ENCODE results near the gene PNCK. TPM values are rescaled to one million over a fixed set of nuclear protein-coding genes. Genes with fewer than 3 reads are reported as not detected.

PNCK gene
- total and polyA plus RNA-seq, 2 experiments from 2014 or later: 3.5 to 11.9 TPM

DNA sequence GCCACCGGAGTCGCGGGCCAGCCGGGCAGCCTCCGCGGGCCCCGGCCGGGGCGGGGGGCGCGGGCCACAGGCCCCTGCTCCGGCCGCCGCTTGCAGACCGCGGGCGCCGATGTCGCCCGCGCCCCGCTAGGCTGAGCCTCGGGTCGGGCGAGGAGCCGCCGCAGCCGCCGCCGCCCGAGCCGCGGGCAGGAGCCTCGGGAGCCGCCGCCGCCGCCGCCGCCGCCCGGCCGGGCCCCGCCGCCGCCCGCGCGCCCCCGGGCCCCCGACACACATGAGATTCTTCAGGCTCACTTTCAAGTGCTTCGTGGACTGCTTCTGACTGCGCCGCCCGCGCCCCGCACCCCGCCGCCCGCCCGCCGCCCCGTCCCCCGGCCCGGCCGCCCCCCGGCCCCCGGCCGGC lies 14.5 kb upstream of the PNCK start:
- TF ChIP-seq, protein P1, sequence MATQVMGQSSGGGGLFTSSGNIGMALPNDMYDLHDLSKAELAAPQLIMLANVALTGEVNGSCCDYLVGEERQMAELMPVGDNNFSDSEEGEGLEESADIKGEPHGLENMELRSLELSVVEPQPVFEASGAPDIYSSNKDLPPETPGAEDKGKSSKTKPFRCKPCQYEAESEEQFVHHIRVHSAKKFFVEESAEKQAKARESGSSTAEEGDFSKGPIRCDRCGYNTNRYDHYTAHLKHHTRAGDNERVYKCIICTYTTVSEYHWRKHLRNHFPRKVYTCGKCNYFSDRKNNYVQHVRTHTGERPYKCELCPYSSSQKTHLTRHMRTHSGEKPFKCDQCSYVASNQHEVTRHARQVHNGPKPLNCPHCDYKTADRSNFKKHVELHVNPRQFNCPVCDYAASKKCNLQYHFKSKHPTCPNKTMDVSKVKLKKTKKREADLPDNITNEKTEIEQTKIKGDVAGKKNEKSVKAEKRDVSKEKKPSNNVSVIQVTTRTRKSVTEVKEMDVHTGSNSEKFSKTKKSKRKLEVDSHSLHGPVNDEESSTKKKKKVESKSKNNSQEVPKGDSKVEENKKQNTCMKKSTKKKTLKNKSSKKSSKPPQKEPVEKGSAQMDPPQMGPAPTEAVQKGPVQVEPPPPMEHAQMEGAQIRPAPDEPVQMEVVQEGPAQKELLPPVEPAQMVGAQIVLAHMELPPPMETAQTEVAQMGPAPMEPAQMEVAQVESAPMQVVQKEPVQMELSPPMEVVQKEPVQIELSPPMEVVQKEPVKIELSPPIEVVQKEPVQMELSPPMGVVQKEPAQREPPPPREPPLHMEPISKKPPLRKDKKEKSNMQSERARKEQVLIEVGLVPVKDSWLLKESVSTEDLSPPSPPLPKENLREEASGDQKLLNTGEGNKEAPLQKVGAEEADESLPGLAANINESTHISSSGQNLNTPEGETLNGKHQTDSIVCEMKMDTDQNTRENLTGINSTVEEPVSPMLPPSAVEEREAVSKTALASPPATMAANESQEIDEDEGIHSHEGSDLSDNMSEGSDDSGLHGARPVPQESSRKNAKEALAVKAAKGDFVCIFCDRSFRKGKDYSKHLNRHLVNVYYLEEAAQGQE (IDR thresholded peaks at IDR 0.05; ENCODE audit: unreplicated experiment): no peak
- no peaks in the 10 kb centered on the region for H3K79me2 ChIP-seq (replicated peaks; ENCODE audit: insufficient read depth)
- peaks cover 7% of the 10 kb centered on the region for H3K27me3 Mint-ChIP-seq (ENCODE audit: insufficient read depth, low read depth, poor library complexity)

DNA sequence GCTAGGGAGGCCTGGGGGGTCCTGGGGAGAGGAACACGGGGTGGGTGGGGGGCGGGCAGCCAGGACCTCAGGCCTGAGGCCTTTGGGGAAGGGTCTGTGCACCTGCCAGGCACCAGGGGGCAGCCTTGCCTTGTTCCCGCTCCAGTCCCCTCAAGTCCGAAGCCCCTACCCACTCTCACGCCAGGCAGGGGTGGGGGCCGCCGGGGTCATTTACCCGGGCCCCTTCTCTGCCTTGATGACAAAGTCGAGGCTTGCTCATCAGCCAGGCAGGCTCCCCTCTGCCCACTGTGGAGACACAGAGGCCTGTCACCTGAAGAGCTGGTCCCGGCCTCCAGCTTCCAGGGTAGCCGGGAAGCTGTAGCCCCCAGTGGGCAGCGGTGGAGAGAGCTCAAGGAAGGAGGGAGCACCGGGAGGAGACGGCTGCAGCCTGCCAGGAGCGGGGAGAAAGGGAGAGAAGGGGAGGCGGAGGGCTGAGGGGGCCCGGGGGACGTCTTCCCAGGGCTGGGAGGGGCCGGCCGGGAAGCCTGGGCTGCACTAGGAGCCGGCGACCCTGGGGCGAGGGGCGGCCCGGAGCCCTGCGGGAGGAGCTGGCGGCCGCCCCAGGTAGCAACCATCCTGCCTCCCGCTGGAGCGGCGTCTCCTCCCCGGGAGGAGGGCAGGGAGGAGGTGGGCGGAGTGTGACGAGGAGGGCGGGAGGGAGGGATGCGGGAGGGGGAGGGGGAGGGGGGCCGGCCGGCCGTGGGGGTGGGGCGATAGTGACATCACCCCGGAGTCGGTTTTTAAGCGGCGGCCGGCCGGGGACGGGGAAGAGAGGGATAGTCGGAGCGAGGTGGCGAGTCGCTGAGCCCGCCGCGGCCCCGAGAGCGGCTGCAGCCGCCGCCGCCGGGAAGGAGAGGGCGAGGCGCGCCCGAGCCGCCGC lies 13.8 kb upstream of the PNCK start, which contains the start of gene SLC6A8:
SLC6A8 (plus strand) TSS at position 806 of the 919 bp plus-strand sequence. CDS start 649 bp downstream, outside the sequence.
- ATAC-seq (peak; percentile 27), DNase-seq (ENCODE audit: low spot score) (peak; percentile 60)
- H3K79me2 ChIP-seq (replicated peaks; ENCODE audit: insufficient read depth): no peaks in the 10 kb centered on the region
- peak within 1 kb of the TSS; percentile 69 for H3K4me2 ChIP-seq
- H2AFZ ChIP-seq: no peak within 1 kb of the TSS
- Mint-ChIP-seq H3K4me1 (peaks cover 16% of the 10 kb centered on the region), H3K4me3 (peak within 1 kb of the TSS; percentile 59), H3K9me3 (peaks cover 16% of the 10 kb centered on the region), H3K36me3 (ENCODE audit: low read depth) (peaks cover 15% of the 10 kb centered on the region; the same call in 2 of the 3 replicates), H3K27ac (peak within 1 kb of the TSS; percentile 67; the same call in 1 of the 2 replicates), H3K27me3 (ENCODE audit: insufficient read depth, low read depth, poor library complexity) (peaks cover 7% of the 10 kb centered on the region)
- H3F3A ChIP-seq (replicated peaks; ENCODE audit: low read depth): no peaks in the 10 kb centered on the region
- TF ChIP-seq, protein P2, sequence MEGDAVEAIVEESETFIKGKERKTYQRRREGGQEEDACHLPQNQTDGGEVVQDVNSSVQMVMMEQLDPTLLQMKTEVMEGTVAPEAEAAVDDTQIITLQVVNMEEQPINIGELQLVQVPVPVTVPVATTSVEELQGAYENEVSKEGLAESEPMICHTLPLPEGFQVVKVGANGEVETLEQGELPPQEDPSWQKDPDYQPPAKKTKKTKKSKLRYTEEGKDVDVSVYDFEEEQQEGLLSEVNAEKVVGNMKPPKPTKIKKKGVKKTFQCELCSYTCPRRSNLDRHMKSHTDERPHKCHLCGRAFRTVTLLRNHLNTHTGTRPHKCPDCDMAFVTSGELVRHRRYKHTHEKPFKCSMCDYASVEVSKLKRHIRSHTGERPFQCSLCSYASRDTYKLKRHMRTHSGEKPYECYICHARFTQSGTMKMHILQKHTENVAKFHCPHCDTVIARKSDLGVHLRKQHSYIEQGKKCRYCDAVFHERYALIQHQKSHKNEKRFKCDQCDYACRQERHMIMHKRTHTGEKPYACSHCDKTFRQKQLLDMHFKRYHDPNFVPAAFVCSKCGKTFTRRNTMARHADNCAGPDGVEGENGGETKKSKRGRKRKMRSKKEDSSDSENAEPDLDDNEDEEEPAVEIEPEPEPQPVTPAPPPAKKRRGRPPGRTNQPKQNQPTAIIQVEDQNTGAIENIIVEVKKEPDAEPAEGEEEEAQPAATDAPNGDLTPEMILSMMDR (conservative IDR thresholded peaks at IDR 0.05; ENCODE audit: low read depth in 2 of 2): peak; percentile 19 to 65
- TF ChIP-seq EZH2phosphoT487 (IDR thresholded peaks at IDR 0.05; ENCODE audit: unreplicated experiment) (no peak), POLR2AphosphoS5 (IDR thresholded peaks at IDR 0.05; ENCODE audit: low read depth) (peak; percentile 55; the same call in 1 of the 2 replicates)
- H3K4me3 ChIP-seq: peak within 1 kb of the TSS; percentile 49
- no peaks in the 10 kb centered on the region for H3K36me3 ChIP-seq (ENCODE audit: insufficient read depth)
- H3K4me1 ChIP-seq (ENCODE audit: insufficient read depth): peaks cover 3% of the 10 kb centered on the region; the same call in 1 of the 2 replicates
- no peaks in the 10 kb centered on the region for H3K27me3 ChIP-seq (ENCODE audit: insufficient read depth)
- no peak within 1 kb of the TSS for H3K27ac ChIP-seq (ENCODE audit: low read depth)
- H3K9me2 ChIP-seq (ENCODE audit: insufficient read depth): no peaks in the 10 kb centered on the region
- H4K20me1 ChIP-seq (replicated peaks; ENCODE audit: insufficient read depth): no peaks in the 10 kb centered on the region

More for the DNA sequence above, 14.5 kb upstream of the PNCK start:
- ATAC-seq (no peak), DNase-seq (ENCODE audit: low spot score) (no peak)
- Mint-ChIP-seq H3K27ac (no peak overlapping the region), H3K4me1 (peaks cover 16% of the 10 kb centered on the region), H3K4me3 (no peak overlapping the region), H3K9me3 (peaks cover 9% of the 10 kb centered on the region), H3K36me3 (ENCODE audit: low read depth) (peaks cover 10% of the 10 kb centered on the region; the same call in 2 of the 3 replicates)
- Histone ChIP-seq H3F3A (replicated peaks; ENCODE audit: low read depth) (no peaks in the 10 kb centered on the region), H2AFZ (no peak overlapping the region), H3K4me2 (no peak overlapping the region), H3K36me3 (ENCODE audit: insufficient read depth) (no peaks in the 10 kb centered on the region), H3K4me3 (no peak overlapping the region), H4K20me1 (replicated peaks; ENCODE audit: insufficient read depth) (no peaks in the 10 kb centered on the region), H3K27me3 (ENCODE audit: insufficient read depth) (no peaks in the 10 kb centered on the region), H3K27ac (ENCODE audit: low read depth) (no peak overlapping the region), H3K4me1 (ENCODE audit: insufficient read depth) (peaks cover 3% of the 10 kb centered on the region; the same call in 1 of the 2 replicates), H3K9me2 (ENCODE audit: insufficient read depth) (no peaks in the 10 kb centered on the region)

Data from GM23338 (cell line).